HL-60 (cell line): ENCODE results near the gene MTNR1A.
"Not testable (repeated sequence)": the region's sequence is repeated elsewhere in the genome, so short reads cannot be mapped to it uniquely, and the experiment has no call there.

Source experiments
- DNase-seq, 2 experiments: peaks; one replicate each; pipeline ENCODE4 v3.0.0-alpha.2; 2010 to 2020; ENCODE audit warnings: low read depth in 1 of 2, low spot score in 1 of 2
- H3K27ac ChIP-seq: fragments of 250-450 bp; sonication (Bioruptor Pico); replicated peaks from 2 replicates; pipeline ENCODE4 v1.5.1; 2020; ENCODE audit warnings: mild to moderate bottlenecking, moderate library complexity
- H3K27me3 ChIP-seq: fragments of 250-450 bp; sonication (Bioruptor Pico); 2 replicates; pipeline ENCODE4 v1.5.1; 2021; ENCODE audit warnings: mild to moderate bottlenecking, moderate library complexity; ENCODE audit not compliant: insufficient read depth, poor library complexity, severe bottlenecking
- H3K4me3 ChIP-seq: replicated peaks from 2 replicates; pipeline ENCODE4 v1.5.1; 2011; ENCODE audit warnings: mild to moderate bottlenecking, control low read depth, low read length; ENCODE audit not compliant: insufficient read depth
- GABPA ChIP-seq: IDR thresholded peaks from 2 replicates; pipeline ENCODE4 v1.6.1; 2012; ENCODE audit warnings: low read depth
- POLR2AphosphoS5 ChIP-seq: IDR thresholded peaks from 2 replicates; pipeline ENCODE4 v1.6.1; 2012; ENCODE audit warnings: low read depth
- SPI1 ChIP-seq: IDR thresholded peaks from 2 replicates; pipeline ENCODE4 v1.6.1; 2012; ENCODE audit warnings: low read depth, mild to moderate bottlenecking, borderline replicate concordance
- TF ChIP-seq, protein P1 (sequence below): IDR thresholded peaks from 2 replicates; pipeline ENCODE4 v1.6.1; 2012; ENCODE audit warnings: low read depth; ENCODE audit not compliant: insufficient replicate concordance
- TF ChIP-seq, protein P2 (sequence below): IDR thresholded peaks from one replicate; pipeline ENCODE4 v1.5.1; 2011; ENCODE audit warnings: low read length, control low read depth, inconsistent platforms; ENCODE audit not compliant: insufficient read depth

MTNR1A gene

DNA sequence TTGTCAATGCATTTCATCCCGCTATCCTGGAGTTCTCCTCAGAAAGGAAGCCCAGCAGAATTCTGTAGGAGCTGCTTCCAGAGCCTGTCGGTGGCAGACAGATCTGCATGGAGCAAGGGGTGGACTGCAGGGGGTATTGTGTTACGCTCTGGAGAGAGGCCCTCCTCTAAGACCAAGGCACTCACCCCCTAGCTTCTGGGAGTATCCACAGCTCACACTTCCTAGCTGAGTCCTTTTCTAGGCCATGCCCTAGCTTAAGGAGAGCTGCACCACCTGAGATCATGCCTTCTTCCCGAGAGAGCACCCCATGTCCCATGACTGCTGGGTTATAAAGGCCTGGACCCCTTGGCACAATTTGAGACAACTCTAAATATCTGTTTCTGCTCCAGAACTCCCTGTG, 39.1 kb downstream of the MTNR1A start:
- H3K4me3 ChIP-seq: no peak overlapping the region
- no peak overlapping the region for H3K27ac ChIP-seq
- TF ChIP-seq, protein P1, sequence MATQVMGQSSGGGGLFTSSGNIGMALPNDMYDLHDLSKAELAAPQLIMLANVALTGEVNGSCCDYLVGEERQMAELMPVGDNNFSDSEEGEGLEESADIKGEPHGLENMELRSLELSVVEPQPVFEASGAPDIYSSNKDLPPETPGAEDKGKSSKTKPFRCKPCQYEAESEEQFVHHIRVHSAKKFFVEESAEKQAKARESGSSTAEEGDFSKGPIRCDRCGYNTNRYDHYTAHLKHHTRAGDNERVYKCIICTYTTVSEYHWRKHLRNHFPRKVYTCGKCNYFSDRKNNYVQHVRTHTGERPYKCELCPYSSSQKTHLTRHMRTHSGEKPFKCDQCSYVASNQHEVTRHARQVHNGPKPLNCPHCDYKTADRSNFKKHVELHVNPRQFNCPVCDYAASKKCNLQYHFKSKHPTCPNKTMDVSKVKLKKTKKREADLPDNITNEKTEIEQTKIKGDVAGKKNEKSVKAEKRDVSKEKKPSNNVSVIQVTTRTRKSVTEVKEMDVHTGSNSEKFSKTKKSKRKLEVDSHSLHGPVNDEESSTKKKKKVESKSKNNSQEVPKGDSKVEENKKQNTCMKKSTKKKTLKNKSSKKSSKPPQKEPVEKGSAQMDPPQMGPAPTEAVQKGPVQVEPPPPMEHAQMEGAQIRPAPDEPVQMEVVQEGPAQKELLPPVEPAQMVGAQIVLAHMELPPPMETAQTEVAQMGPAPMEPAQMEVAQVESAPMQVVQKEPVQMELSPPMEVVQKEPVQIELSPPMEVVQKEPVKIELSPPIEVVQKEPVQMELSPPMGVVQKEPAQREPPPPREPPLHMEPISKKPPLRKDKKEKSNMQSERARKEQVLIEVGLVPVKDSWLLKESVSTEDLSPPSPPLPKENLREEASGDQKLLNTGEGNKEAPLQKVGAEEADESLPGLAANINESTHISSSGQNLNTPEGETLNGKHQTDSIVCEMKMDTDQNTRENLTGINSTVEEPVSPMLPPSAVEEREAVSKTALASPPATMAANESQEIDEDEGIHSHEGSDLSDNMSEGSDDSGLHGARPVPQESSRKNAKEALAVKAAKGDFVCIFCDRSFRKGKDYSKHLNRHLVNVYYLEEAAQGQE: no peak
- TF ChIP-seq, protein P2, sequence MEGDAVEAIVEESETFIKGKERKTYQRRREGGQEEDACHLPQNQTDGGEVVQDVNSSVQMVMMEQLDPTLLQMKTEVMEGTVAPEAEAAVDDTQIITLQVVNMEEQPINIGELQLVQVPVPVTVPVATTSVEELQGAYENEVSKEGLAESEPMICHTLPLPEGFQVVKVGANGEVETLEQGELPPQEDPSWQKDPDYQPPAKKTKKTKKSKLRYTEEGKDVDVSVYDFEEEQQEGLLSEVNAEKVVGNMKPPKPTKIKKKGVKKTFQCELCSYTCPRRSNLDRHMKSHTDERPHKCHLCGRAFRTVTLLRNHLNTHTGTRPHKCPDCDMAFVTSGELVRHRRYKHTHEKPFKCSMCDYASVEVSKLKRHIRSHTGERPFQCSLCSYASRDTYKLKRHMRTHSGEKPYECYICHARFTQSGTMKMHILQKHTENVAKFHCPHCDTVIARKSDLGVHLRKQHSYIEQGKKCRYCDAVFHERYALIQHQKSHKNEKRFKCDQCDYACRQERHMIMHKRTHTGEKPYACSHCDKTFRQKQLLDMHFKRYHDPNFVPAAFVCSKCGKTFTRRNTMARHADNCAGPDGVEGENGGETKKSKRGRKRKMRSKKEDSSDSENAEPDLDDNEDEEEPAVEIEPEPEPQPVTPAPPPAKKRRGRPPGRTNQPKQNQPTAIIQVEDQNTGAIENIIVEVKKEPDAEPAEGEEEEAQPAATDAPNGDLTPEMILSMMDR: no peak
- H3K27me3 ChIP-seq: no peaks in the 10 kb centered on the region
- no peak for DNase-seq

DNA sequence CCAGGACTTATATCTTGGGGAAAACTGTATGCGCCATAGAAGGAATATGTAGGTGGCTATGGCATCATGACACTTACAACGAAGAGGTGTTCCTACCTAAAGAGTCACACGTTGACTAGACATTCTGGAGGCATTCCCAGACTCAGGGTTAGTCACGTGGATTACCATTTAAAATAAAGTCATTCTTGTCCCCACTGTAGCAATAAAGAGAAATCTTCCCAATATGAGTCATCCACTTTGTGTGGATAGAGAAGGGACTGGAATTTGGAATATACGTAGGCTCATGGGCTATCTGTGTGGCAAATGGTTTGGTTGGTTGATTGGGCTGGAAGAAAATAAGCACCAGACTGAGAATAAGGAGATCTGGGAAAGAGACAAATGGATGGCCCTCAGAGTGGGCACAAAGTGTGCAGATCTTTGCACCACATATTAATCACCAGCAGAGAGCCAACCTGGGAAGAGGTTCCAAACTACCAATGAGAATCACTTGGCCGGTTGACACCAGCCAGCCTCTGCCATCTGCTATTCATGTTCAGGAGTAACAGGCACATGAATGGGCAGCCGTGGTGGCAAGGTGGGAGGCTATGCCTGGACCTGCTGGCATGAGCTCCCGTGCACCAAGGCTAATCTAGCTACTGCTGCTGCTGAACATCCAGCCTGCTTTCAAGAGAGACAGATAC, 41.0 kb downstream of the MTNR1A start:
- H3K4me3 ChIP-seq: no peak overlapping the region
- DNase-seq: no peak
- TF ChIP-seq POLR2AphosphoS5 (no peak), GABPA (no peak), SPI1 (no peak)
- TF ChIP-seq, protein P1: no peak
- TF ChIP-seq, protein P2: no peak

DNA sequence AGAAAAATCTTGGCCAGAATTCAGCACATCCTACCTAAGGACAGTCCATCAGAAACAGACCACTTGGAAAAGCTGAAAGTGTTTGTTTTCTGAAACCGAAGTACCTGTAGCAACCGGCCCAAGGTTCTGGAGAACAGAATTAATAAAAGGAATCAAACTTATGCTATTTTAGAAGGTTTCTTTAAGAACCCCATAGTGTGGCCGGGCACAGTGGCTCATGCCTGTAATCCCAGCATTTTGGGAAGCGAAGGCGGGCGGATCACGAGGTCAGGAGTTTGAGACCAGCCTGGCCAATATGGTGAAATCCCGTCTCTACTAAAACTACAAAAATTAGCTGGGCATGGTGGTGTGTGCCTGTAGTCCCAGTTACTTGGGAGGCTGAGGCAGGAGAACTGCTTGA, 50.6 kb downstream of the MTNR1A start:
- not testable (repeated sequence) for H3K4me3 ChIP-seq, H3K27me3 ChIP-seq, H3K27ac ChIP-seq, DNase-seq

More for the DNA sequence above, 41.0 kb downstream of the MTNR1A start:
- Histone ChIP-seq H3K27ac (no peak overlapping the region), H3K27me3 (no peaks in the 10 kb centered on the region)

DNA sequence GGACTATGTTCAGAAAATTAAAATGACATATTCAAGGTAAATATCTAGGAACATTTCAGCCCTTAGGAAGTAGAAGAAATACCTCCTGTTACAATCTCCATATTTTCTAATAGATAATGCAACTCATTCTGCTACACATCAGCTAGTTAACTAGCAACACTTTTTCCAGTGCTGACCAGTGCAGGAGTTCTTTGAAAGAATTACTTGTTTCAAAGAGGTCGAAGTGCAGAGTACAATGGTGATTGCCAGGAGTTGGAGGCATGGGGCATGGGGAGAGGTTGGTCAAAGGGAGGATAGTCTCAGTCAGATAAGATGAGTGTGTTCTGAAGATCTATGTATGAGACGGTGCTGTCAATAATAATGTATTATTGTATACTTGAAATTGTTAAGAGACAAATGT, 53.1 kb downstream of the MTNR1A start:
- Histone ChIP-seq H3K27ac (no peak overlapping the region), H3K27me3 (no peaks in the 10 kb centered on the region), H3K4me3 (no peak overlapping the region)
- DNase-seq: no peak
- TF ChIP-seq POLR2AphosphoS5 (no peak), SPI1 (no peak), GABPA (no peak)
- TF ChIP-seq, protein P2: no peak
- TF ChIP-seq, protein P1: no peak
